ENCODE results near the gene LCNL1. TPM values are rescaled to one million over a fixed set of nuclear protein-coding genes. Genes with fewer than 3 reads are reported as not detected.

The LCNL1 gene
- total and polyA plus RNA-seq, 2 of the 13 experiments (the other 11 are each of a cell fraction or from before 2014, with no cell fraction given), result not detected

DNA sequence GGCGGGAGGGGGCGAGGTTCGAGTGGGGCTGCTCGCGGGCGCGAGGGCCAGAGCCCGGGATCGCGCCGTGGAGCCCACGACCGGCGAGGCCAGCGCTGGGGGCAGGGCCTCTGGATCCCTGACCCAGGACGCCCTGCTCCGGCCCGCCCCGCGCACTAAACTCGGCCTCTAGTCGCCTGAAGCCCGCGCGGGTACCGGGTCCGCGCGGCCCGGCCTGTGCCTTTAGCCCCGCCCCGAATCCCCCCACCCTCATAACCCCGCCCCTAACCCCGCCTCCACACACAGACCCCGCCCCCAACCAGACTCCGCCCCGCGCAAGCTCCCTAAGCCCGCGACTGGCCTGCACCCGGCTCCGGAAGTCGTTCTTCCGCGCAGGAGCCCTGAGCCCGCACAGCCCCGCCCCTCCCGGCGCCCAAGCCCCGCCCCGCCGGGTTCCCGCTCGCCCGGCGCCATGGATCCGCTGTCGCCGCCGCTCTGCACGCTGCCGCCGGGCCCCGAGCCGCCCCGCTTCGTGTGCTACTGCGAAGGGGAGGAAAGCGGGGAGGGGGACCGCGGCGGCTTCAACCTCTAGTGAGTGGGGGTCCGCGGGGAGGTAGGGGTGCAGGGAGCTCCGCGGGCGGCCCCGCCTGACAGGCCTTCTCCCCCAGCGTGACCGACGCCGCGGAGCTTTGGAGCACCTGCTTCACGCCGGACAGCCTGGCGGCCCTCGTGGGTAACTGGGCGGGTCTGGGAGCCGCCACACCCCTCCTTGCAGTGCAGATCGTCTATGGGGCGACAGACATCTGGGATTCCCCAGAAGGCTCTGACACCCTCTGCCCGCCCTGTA lies 9.4 kb downstream of the LCNL1 start, which contains the start of gene PAXX (continued):
- TF ChIP-seq, protein P1, sequence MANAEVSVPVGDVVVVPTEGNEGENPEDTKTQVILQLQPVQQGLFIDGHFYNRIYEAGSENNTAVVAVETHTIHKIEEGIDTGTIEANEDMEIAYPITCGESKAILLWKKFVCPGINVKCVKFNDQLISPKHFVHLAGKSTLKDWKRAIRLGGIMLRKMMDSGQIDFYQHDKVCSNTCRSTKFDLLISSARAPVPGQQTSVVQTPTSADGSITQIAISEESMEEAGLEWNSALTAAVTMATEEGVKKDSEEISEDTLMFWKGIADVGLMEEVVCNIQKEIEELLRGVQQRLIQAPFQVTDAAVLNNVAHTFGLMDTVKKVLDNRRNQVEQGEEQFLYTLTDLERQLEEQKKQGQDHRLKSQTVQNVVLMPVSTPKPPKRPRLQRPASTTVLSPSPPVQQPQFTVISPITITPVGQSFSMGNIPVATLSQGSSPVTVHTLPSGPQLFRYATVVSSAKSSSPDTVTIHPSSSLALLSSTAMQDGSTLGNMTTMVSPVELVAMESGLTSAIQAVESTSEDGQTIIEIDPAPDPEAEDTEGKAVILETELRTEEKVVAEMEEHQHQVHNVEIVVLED (CRISPR knock-in tag; IDR thresholded peaks at IDR 0.05; ENCODE audit: borderline replicate concordance), result peak; percentile 42; the same call in 1 of the 2 replicates
- peak; percentile 80; the same call in 1 of the 2 replicates for TF ChIP-seq ZNF33B (CRISPR knock-in tag; IDR thresholded peaks at IDR 0.05)
- TF ChIP-seq RBM39 (IDR thresholded peaks at IDR 0.05; ENCODE audit: low read depth, low read length, poor library complexity, severe bottlenecking), result no peak
- peak; percentile 45; the same call in 1 of the 2 replicates for TF ChIP-seq SALL1 (CRISPR knock-in tag; IDR thresholded peaks at IDR 0.05)
- TF ChIP-seq, protein P2, sequence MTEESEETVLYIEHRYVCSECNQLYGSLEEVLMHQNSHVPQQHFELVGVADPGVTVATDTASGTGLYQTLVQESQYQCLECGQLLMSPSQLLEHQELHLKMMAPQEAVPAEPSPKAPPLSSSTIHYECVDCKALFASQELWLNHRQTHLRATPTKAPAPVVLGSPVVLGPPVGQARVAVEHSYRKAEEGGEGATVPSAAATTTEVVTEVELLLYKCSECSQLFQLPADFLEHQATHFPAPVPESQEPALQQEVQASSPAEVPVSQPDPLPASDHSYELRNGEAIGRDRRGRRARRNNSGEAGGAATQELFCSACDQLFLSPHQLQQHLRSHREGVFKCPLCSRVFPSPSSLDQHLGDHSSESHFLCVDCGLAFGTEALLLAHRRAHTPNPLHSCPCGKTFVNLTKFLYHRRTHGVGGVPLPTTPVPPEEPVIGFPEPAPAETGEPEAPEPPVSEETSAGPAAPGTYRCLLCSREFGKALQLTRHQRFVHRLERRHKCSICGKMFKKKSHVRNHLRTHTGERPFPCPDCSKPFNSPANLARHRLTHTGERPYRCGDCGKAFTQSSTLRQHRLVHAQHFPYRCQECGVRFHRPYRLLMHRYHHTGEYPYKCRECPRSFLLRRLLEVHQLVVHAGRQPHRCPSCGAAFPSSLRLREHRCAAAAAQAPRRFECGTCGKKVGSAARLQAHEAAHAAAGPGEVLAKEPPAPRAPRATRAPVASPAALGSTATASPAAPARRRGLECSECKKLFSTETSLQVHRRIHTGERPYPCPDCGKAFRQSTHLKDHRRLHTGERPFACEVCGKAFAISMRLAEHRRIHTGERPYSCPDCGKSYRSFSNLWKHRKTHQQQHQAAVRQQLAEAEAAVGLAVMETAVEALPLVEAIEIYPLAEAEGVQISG (CRISPR knock-in tag; IDR thresholded peaks at IDR 0.05), result no peak
- no peak for TF ChIP-seq SNAI1 (CRISPR knock-in tag; IDR thresholded peaks at IDR 0.05; ENCODE audit: borderline replicate concordance)
- TF ChIP-seq GATA4 (IDR thresholded peaks at IDR 0.05; ENCODE audit: borderline replicate concordance, low read depth), result no peak
- no peak for TF ChIP-seq EZH2 (conservative IDR thresholded peaks at IDR 0.05; ENCODE audit: low read depth, low read length)
- TF ChIP-seq ZNF543 (CRISPR knock-in tag; IDR thresholded peaks at IDR 0.05), result no peak
- TF ChIP-seq ADNP (CRISPR knock-in tag; IDR thresholded peaks at IDR 0.05), result no peak
- TF ChIP-seq ZNF17 (CRISPR knock-in tag; IDR thresholded peaks at IDR 0.05), result no peak
- TF ChIP-seq, protein P3, sequence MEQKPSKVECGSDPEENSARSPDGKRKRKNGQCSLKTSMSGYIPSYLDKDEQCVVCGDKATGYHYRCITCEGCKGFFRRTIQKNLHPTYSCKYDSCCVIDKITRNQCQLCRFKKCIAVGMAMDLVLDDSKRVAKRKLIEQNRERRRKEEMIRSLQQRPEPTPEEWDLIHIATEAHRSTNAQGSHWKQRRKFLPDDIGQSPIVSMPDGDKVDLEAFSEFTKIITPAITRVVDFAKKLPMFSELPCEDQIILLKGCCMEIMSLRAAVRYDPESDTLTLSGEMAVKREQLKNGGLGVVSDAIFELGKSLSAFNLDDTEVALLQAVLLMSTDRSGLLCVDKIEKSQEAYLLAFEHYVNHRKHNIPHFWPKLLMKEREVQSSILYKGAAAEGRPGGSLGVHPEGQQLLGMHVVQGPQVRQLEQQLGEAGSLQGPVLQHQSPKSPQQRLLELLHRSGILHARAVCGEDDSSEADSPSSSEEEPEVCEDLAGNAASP (CRISPR knock-in tag; IDR thresholded peaks at IDR 0.05; ENCODE audit: borderline replicate concordance), result no peak
- no peak for TF ChIP-seq ZNF841 (CRISPR knock-in tag; IDR thresholded peaks at IDR 0.05; ENCODE audit: borderline replicate concordance)
- TF ChIP-seq POLR2AphosphoS5 (IDR thresholded peaks at IDR 0.05; ENCODE audit: low read depth, low read length), result no peak
- TF ChIP-seq ZNF446 (CRISPR knock-in tag; IDR thresholded peaks at IDR 0.05), result 0 out of 2 replicates have a peak, but pooled peaks have one; percentile 69
- TF ChIP-seq ZFYVE20 (CRISPR knock-in tag; IDR thresholded peaks at IDR 0.05; ENCODE audit: borderline replicate concordance, low read depth), result no peak
- TF ChIP-seq, protein P4, sequence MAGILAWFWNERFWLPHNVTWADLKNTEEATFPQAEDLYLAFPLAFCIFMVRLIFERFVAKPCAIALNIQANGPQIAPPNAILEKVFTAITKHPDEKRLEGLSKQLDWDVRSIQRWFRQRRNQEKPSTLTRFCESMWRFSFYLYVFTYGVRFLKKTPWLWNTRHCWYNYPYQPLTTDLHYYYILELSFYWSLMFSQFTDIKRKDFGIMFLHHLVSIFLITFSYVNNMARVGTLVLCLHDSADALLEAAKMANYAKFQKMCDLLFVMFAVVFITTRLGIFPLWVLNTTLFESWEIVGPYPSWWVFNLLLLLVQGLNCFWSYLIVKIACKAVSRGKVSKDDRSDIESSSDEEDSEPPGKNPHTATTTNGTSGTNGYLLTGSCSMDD (CRISPR knock-in tag; IDR thresholded peaks at IDR 0.05), result no peak
- TF ChIP-seq, protein P5, sequence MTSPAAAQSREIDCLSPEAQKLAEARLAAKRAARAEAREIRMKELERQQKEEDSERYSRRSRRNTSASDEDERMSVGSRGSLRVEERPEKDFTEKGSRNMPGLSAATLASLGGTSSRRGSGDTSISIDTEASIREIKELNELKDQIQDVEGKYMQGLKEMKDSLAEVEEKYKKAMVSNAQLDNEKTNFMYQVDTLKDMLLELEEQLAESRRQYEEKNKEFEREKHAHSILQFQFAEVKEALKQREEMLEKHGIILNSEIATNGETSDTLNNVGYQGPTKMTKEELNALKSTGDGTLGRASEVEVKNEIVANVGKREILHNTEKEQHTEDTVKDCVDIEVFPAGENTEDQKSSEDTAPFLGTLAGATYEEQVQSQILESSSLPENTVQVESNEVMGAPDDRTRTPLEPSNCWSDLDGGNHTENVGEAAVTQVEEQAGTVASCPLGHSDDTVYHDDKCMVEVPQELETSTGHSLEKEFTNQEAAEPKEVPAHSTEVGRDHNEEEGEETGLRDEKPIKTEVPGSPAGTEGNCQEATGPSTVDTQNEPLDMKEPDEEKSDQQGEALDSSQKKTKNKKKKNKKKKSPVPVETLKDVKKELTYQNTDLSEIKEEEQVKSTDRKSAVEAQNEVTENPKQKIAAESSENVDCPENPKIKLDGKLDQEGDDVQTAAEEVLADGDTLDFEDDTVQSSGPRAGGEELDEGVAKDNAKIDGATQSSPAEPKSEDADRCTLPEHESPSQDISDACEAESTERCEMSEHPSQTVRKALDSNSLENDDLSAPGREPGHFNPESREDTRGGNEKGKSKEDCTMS (CRISPR knock-in tag; conservative IDR thresholded peaks at IDR 0.05), result no peak
- no peak for TF ChIP-seq HNRNPUL1 (IDR thresholded peaks at IDR 0.05; ENCODE audit: low read depth, low read length)
